ENCODE data around the gene SRSF2. TPM values are rescaled to one million over a fixed set of nuclear protein-coding genes. Genes with fewer than 3 reads are reported as not detected.
"Not testable (repeated sequence)": the region's sequence is repeated elsewhere in the genome, so short reads cannot be mapped to it uniquely, and the experiment has no call there.

Gene SRSF2
- total RNA-seq, 4 donors from 2014 or later = 185 to 403 (median 242) TPM

DNA sequence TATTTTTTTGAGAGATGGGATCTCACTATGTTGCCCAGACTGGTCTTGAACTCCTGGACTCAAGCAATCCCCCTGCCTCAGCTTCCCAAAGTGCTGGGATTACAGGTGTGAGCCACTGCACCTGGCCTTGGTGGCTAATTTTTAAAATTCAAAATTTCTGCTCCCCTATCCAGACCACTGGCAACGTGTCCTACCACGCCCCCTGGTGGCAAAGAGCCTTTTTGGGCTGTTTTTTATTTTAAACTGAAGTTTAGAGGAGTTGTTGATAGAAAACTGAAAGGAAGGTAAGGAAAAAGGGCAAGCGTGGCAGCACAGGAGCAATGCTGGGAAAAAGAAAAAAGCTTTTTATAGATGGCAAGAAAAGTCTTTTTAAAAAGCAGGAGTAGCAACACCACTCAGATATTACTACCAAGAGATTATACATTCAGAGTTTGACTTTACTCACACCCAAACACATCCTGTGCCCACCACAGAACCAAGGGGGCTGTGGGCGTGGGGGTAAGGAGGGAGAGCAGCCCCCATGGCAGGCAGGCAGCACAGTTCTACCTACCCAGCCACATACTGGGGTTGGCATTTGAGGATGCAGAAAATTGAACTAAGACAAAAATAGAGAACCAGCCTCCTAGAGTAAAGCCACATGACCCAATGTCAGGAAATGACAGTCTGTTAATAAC is 22.2 kb downstream of the SRSF2 start:
- DNase-seq = peak; percentile 58 to 87 (median 77)
- peaks cover 0 to 36% (median 9%) of the 10 kb centered on the region in 4 donors for H3K4me1 ChIP-seq

DNA sequence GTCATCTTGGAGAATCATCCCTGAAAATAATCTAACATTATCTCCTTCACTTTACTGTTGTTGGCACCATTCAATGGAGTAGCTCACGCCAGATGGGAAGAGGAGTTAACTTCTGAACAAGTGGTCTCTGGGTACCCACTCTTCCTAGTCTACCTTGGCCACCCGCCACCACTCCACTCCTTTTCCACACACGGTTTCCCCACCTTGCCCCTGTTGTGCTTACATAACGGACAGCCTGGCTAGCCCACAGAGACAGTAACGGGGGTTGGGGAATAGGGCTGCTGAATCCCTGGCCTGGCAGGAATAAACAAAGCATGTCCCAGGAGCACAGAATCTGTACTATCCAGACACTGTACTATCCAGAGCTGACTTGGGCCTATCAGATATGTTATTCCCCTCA is 22.8 kb downstream of the SRSF2 start:
- Histone ChIP-seq H3K27me3 (no peaks in the 10 kb centered on the region), H3K4me1 (peaks cover 0 to 36% (median 9%) of the 10 kb centered on the region in 4 donors), H3K36me3 (peaks cover 0 to 59% (median 0%) of the 10 kb centered on the region in 3 donors), H3K4me3 (no peak overlapping the region), H3K9me3 (no peaks in the 10 kb centered on the region), H3K27ac (peak overlapping the region in 2 of 4 donors; percentile 8 to 47)
- no peak for TF ChIP-seq POLR2A (IDR thresholded peaks at IDR 0.05)
- TF ChIP-seq, protein P1, sequence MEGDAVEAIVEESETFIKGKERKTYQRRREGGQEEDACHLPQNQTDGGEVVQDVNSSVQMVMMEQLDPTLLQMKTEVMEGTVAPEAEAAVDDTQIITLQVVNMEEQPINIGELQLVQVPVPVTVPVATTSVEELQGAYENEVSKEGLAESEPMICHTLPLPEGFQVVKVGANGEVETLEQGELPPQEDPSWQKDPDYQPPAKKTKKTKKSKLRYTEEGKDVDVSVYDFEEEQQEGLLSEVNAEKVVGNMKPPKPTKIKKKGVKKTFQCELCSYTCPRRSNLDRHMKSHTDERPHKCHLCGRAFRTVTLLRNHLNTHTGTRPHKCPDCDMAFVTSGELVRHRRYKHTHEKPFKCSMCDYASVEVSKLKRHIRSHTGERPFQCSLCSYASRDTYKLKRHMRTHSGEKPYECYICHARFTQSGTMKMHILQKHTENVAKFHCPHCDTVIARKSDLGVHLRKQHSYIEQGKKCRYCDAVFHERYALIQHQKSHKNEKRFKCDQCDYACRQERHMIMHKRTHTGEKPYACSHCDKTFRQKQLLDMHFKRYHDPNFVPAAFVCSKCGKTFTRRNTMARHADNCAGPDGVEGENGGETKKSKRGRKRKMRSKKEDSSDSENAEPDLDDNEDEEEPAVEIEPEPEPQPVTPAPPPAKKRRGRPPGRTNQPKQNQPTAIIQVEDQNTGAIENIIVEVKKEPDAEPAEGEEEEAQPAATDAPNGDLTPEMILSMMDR (IDR thresholded peaks at IDR 0.05) = no peak
- DNase-seq = peak in 1 of 3 donors; percentile 15

More for the DNA sequence above, 22.2 kb downstream of the SRSF2 start:
- no peaks in the 10 kb centered on the region for H3K27me3 ChIP-seq
- peaks cover 0 to 65% (median 0%) of the 10 kb centered on the region in 3 donors for H3K36me3 ChIP-seq
- peak overlapping the region in 3 of 4 donors; percentile 8 to 47 (median 46) for H3K27ac ChIP-seq
- no peaks in the 10 kb centered on the region for H3K9me3 ChIP-seq
- TF ChIP-seq POLR2A (IDR thresholded peaks at IDR 0.05) = no peak
- TF ChIP-seq, protein P1 (IDR thresholded peaks at IDR 0.05) = peak; percentile 69 to 83 (median 72)
- H3K4me3 ChIP-seq = no peak overlapping the region

DNA sequence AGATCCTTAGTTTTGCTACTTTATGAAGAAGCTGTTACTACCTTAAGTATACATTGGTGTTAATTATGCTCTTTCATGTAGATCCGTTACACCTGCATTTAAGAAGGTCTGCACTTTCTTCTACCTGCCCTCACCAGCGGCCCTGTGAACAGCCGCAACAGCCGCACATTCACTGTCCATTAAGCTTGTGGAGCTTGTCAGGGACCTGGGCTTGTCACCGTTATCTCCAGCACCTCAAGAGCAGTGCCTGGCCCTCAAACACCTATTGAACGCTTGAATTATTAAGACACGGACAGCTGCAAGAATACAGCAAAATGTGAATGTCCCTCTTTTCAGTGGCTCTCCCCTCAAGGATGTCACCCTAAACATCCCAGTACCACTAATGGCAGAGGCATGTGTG is 23.4 kb downstream of the SRSF2 start:
- Histone ChIP-seq H3K4me1 (peaks cover 0 to 38% (median 9%) of the 10 kb centered on the region in 4 donors), H3K4me3 (no peak overlapping the region), H3K27me3 (no peaks in the 10 kb centered on the region), H3K27ac (no peak overlapping the region), H3K36me3 (peaks cover 0 to 54% (median 0%) of the 10 kb centered on the region in 3 donors), H3K9me3 (no peaks in the 10 kb centered on the region)
- DNase-seq = peak in 1 of 3 donors; percentile 30
- TF ChIP-seq, protein P1 (IDR thresholded peaks at IDR 0.05) = no peak
- TF ChIP-seq POLR2A (IDR thresholded peaks at IDR 0.05) = no peak

DNA sequence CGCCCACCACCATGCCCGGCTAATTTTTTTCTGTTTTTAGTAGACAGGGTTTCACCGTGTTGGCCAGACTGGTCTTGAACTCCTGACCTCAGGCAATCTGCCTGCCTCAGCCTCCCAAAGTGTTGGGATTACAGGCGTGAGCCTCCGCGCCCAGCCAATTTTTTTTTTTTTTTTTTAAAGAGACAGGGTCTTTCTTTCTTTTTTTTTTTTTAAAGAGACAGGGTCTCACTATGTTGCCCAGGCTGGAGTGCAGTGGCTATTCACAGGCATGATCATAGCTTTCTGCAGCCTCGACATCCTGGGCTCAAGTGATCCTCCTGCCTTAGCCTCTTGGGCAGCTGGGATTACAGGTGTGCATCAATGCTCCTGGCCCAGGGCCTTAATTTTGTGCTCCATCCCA is 24.8 kb downstream of the SRSF2 start:
- not testable (repeated sequence) for H3K9me3 ChIP-seq, DNase-seq, H3K4me3 ChIP-seq, H3K27ac ChIP-seq, H3K27me3 ChIP-seq
- H3K4me1 ChIP-seq = peaks cover 0 to 47% (median 9%) of the 10 kb centered on the region in 4 donors
- peaks cover 0 to 39% (median 0%) of the 10 kb centered on the region in 3 donors for H3K36me3 ChIP-seq

DNA sequence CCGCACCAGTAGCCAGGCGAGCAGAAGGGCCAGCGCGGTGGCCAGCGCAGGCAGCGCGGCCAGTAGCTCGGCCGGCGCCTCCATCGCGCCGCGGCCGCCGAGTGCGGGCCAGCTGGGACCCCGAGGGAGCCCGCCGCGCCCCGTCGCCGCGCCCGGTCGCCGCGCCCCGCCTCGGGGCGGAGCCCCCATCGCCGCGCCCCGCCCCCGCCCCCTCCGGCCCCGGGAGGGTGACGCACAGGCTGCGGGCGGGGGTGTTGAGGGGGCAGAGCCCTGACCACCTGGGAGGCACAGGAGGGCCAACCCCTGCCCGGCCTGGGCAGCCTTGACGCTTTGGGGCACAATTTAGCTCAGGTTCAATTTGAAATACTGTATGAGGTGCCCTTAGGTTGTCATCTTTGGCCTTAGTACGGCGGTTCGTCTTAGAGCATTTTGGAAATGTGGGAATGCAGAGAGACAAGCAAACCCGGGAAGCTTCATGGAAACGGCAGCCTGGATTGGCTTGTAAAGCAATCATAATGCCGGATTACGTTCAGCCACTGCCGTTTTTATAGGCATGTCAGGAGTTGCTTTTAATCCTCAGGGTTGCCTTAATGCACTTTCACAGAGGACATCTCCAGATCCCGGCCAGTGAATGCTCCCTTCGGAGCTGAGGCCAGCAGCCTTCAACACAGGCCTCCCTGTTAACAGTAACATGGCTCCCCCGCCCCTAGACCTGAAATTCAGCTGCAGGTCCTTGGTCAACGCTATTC is 26.1 kb downstream of the SRSF2 start, which contains the start of gene MXRA7:
MXRA7 (minus strand) TSS at position 103 of the 749 bp plus-strand sequence; CDS start at position 84, 19 bp downstream.
- no peak for TF ChIP-seq POLR2A (IDR thresholded peaks at IDR 0.05)
- TF ChIP-seq, protein P1 (IDR thresholded peaks at IDR 0.05) = no peak
- peak; percentile 52 to 76 (median 75) for DNase-seq
- Histone ChIP-seq H3K9me3 (no peaks in the 10 kb centered on the region), H3K36me3 (peaks cover 0 to 26% (median 0%) of the 10 kb centered on the region in 3 donors), H3K4me3 (peak within 1 kb of the TSS; percentile 49 to 78 (median 62)), H3K27me3 (no peaks in the 10 kb centered on the region), H3K4me1 (peaks cover 0 to 36% (median 9%) of the 10 kb centered on the region in 4 donors), H3K27ac (peak within 1 kb of the TSS; percentile 72 to 89 (median 80))

DNA sequence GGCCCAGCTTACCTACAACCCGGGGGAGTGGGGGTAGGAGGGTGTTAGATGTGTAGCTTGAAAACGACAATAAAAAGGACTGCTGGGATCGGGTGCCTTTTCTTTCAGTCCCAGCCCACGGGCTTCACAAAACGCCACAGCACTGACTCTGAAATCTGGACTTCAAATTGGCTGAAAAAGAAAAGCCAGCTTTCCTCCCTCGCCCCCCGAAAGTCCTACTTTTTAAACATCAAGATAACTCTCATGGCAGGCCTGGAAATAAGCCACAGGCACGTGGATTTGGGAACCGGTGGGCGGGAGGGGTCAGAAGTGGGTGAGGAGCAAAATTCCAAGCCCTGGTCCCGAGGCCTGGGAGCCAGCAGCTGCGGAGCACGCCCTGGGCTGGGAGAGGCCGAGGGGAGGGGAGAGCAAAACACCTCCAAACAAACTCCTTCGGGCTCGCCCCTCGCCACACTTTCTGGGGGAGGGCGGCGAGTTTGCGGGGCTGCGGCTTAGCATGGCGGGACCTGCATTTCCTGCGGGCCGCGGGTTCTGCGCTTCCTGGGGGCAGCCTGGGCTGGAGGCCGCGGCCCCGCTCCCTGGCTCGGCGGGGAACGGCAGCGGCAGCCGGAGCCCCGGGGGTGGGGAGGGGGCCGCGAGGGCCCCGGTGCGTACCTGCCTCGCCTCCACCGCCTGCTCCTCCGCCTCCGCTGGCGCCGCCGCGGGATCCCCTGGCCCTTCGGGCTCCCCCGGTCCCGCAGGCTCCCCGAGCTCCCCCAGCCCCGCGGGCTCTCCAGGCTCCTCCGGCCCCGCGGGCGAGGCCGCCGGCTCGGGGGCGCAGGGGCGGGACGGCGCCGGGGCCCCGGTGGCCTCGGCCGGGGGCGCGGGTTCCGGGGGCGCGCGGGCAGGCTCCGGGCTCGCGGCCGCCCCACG is 26.9 kb downstream of the SRSF2 start:
- H3K27me3 ChIP-seq, DNase-seq: not testable (repeated sequence)
- H3K4me1 ChIP-seq = peaks cover 0 to 27% (median 6%) of the 10 kb centered on the region in 4 donors

More for the DNA sequence above, 26.9 kb downstream of the SRSF2 start:
- Histone ChIP-seq H3K36me3 (peaks cover 0 to 18% (median 0%) of the 10 kb centered on the region in 3 donors), H3K27ac (peak overlapping the region; percentile 72 to 89 (median 80)), H3K4me3 (peak overlapping the region; percentile 49 to 78 (median 62))
- H3K9me3 ChIP-seq = not testable (repeated sequence)

Data from Peyer's patch (tissue), 4 donors.